ENCODE data around the gene NAT16.

Gene NAT16

DNA sequence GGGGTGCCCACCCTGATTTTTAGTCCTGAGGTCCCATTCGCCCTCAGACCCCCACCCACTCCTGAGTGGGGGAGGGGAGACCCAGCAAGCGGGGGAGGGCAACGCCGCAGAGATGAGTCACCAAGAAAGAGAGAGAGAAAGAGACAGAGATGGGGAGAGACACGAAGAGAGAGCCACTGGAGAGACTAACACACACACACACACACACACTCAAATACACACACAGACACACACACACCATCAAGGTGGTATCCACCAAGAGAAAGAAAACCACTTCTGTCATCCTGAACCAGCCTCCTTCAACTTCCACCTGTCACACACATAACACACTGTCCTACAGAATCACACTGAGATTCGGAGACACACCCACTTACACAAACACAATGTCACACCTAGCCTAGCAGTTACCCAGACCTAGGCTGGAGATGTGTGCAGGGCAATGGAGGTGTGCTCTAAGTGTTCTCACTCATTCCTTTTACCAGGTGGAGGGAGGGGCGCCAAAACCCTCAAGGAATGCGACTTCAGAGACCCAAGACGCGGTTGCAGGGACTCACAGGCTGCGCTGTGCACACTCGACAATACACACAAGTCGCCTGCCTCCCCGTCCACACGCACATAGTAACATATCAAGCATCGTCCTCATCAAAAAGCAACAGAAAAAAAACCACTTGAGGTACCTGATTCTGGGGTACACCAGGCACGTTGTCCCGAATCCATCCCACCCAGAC lies 10.8 kb downstream of the NAT16 start:
- H3K9me2 ChIP-seq (replicated peaks; ENCODE audit: control insufficient read depth, low read length), result no peaks in the 10 kb centered on the region
- peaks cover 55% of the 10 kb centered on the region for H3K4me1 ChIP-seq (ENCODE audit: control insufficient read depth, low read length)
- H3K36me3 ChIP-seq (ENCODE audit: control insufficient read depth, low read length), result no peaks in the 10 kb centered on the region
- no peaks in the 10 kb centered on the region for H3K9me3 ChIP-seq (ENCODE audit: control insufficient read depth, insufficient read depth, low read length)
- H3K27ac ChIP-seq (ENCODE audit: low read depth, low read length), result no peak overlapping the region
- no peak overlapping the region for H3K4me3 ChIP-seq (ENCODE audit: low read length)
- H3K27me3 ChIP-seq (ENCODE audit: control insufficient read depth, low read length), result peaks cover 75% of the 10 kb centered on the region
- peaks cover 34% of the 10 kb centered on the region for H4K20me1 ChIP-seq (ENCODE audit: control insufficient read depth, insufficient read depth, low read depth, low read length)
- H3K79me2 ChIP-seq (ENCODE audit: control insufficient read depth, low read length), result peaks cover 6% of the 10 kb centered on the region
- peak overlapping the region; percentile 9; the same call in 1 of the 2 replicates for H3K4me2 ChIP-seq (ENCODE audit: low read length)
- TF ChIP-seq, protein P1, sequence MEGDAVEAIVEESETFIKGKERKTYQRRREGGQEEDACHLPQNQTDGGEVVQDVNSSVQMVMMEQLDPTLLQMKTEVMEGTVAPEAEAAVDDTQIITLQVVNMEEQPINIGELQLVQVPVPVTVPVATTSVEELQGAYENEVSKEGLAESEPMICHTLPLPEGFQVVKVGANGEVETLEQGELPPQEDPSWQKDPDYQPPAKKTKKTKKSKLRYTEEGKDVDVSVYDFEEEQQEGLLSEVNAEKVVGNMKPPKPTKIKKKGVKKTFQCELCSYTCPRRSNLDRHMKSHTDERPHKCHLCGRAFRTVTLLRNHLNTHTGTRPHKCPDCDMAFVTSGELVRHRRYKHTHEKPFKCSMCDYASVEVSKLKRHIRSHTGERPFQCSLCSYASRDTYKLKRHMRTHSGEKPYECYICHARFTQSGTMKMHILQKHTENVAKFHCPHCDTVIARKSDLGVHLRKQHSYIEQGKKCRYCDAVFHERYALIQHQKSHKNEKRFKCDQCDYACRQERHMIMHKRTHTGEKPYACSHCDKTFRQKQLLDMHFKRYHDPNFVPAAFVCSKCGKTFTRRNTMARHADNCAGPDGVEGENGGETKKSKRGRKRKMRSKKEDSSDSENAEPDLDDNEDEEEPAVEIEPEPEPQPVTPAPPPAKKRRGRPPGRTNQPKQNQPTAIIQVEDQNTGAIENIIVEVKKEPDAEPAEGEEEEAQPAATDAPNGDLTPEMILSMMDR (IDR thresholded peaks at IDR 0.05; ENCODE audit: low read depth, low read length, poor library complexity, severe bottlenecking), result no peak
- no peak for TF ChIP-seq EZH2phosphoT487 (IDR thresholded peaks at IDR 0.05; ENCODE audit: borderline replicate concordance, low read length)
- H3F3A ChIP-seq (ENCODE audit: control insufficient read depth, insufficient read depth), result peaks cover 7% of the 10 kb centered on the region; the same call in 1 of the 2 replicates

DNA sequence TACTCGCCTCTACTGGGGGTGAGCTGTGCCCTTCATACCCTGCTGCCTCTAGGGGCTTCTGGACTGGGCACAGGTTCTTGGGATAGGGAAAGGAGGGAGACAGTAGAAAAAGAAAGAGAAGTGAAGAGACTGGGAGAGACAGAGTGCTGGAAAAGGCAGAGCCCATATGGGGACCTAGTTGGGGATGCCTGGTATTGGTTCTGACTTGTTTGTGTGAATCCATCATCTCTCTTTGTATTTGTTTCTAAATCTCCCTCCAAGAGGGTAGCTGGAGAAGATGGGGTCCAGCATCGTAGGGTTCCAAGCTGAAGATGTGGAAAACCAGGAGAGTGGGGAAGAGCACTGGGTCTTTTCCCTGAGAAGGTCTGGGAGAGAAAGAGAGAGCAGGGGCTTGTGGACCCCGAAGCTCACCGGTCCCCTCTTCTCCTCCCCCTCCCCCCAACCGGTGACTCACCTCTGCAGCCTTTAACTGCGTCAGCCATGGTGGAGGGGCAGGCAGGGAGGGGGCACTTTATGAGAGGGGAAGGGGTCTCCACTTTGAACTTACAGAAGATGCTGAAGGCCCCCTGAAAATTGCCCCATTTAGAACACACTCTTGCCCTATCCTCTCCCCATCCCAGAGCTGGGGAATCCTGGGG lies 11.6 kb downstream of the NAT16 start:
- no peak overlapping the region for H3K4me3 ChIP-seq (ENCODE audit: low read length)

DNA sequence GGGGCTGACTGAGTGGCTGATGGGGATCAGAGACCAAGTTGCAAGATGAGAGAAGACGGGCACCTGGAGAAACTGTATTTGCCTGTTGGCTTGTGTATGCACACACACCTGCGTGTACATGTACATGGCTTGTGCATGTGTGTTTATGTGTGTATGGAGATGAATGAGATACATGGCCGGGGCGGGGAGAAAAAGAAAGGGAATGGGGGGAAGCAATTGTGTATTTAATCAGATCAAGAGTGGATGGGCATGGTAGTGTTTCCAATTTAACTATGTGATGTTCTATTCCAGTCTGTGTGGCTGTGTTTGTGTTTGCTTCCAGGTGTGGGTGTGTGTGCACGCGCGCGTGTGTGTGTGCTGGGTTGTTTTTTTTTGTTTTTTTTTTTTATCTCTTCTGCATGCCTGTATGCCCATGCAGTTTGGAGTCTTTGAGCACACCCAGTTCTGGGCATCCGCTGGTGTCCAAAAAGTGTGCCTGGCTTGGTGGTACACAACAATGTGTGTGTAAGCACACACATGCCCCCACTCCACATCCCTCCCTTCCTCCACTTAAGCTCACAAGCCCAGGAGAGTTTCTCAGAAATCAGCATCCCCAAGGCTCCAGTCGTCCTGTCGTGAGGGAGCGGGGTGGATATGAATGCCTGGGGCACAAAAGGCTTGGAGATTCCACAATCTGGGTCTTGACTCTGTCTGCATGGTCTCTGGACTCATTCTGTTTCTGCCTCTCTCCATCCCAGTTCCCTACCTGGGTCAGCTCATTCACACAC lies 12.3 kb downstream of the NAT16 start:
- H3F3A ChIP-seq (ENCODE audit: control insufficient read depth, insufficient read depth), result peaks cover 7% of the 10 kb centered on the region; the same call in 1 of the 2 replicates
- peaks cover 12% of the 10 kb centered on the region for H3K79me2 ChIP-seq (ENCODE audit: control insufficient read depth, low read length)
- no peaks in the 10 kb centered on the region for H3K9me3 ChIP-seq (ENCODE audit: control insufficient read depth, insufficient read depth, low read length)
- no peak overlapping the region for H3K27ac ChIP-seq (ENCODE audit: low read depth, low read length)
- H3K9me2 ChIP-seq (replicated peaks; ENCODE audit: control insufficient read depth, low read length), result no peaks in the 10 kb centered on the region
- H3K4me2 ChIP-seq (ENCODE audit: low read length), result no peak overlapping the region
- H3K4me1 ChIP-seq (ENCODE audit: control insufficient read depth, low read length), result peaks cover 58% of the 10 kb centered on the region
- H3K27me3 ChIP-seq (ENCODE audit: control insufficient read depth, low read length), result peaks cover 69% of the 10 kb centered on the region
- H4K20me1 ChIP-seq (ENCODE audit: control insufficient read depth, insufficient read depth, low read depth, low read length), result peaks cover 35% of the 10 kb centered on the region
- H3K36me3 ChIP-seq (ENCODE audit: control insufficient read depth, low read length), result no peaks in the 10 kb centered on the region
- no peak overlapping the region for H3K4me3 ChIP-seq (ENCODE audit: low read length)
- TF ChIP-seq EZH2phosphoT487 (IDR thresholded peaks at IDR 0.05; ENCODE audit: borderline replicate concordance, low read length), result no peak
- TF ChIP-seq, protein P1 (IDR thresholded peaks at IDR 0.05; ENCODE audit: low read depth, low read length, poor library complexity, severe bottlenecking), result no peak

More for the DNA sequence above, 11.6 kb downstream of the NAT16 start:
- Histone ChIP-seq H3F3A (ENCODE audit: control insufficient read depth, insufficient read depth) (peaks cover 7% of the 10 kb centered on the region; the same call in 1 of the 2 replicates), H3K9me3 (ENCODE audit: control insufficient read depth, insufficient read depth, low read length) (no peaks in the 10 kb centered on the region), H3K27ac (ENCODE audit: low read depth, low read length) (no peak overlapping the region), H3K9me2 (replicated peaks; ENCODE audit: control insufficient read depth, low read length) (no peaks in the 10 kb centered on the region), H3K36me3 (ENCODE audit: control insufficient read depth, low read length) (no peaks in the 10 kb centered on the region), H3K79me2 (ENCODE audit: control insufficient read depth, low read length) (peaks cover 12% of the 10 kb centered on the region), H3K4me2 (ENCODE audit: low read length) (no peak overlapping the region), H3K4me1 (ENCODE audit: control insufficient read depth, low read length) (peaks cover 56% of the 10 kb centered on the region), H4K20me1 (ENCODE audit: control insufficient read depth, insufficient read depth, low read depth, low read length) (peaks cover 35% of the 10 kb centered on the region), H3K27me3 (ENCODE audit: control insufficient read depth, low read length) (peaks cover 73% of the 10 kb centered on the region)
- TF ChIP-seq, protein P1 (IDR thresholded peaks at IDR 0.05; ENCODE audit: low read depth, low read length, poor library complexity, severe bottlenecking), result no peak

All from DOHH2 (cell line).